HG03469 (cell line): ENCODE data around the gene PPAN.

Experiments used
- ATAC-seq: cut with Tn5 transposase; IDR thresholded peaks from one replicate; pipeline ENCODE4 v1.9.1; 2021; ENCODE audit warnings: mild to moderate bottlenecking, moderate library complexity, moderate number of reproducible peaks; ENCODE audit not compliant: unreplicated experiment

The PPAN gene

GRCh38 chr19:10112895-10113591 lies 6.9 kb downstream of the PPAN start:
- no peak for ATAC-seq

- no peak for ATAC-seq
Observed at GRCh38 chr19:10113592-10113963, 7.4 kb downstream of the PPAN start.

GRCh38 chr19:10113964-10114650 lies 7.9 kb downstream of the PPAN start:
- no peak for ATAC-seq

GRCh38 chr19:10114651-10115391 lies 8.7 kb downstream of the PPAN start:
- no peak for ATAC-seq

- no peak for ATAC-seq
Observed at GRCh38 chr19:10115392-10116084, 9.4 kb downstream of the PPAN start.

- no peak for ATAC-seq
Observed at GRCh38 chr19:10116085-10116865, 10.1 kb downstream of the PPAN start.

- ATAC-seq: no peak
Observed at GRCh38 chr19:10116866-10117616, 10.9 kb downstream of the PPAN start.

GRCh38 chr19:10118960-10119359 lies 12.8 kb downstream of the PPAN start:
- no peak for ATAC-seq

- ATAC-seq: no peak
Observed at GRCh38 chr19:10120538-10121189, 14.5 kb downstream of the PPAN start.

GRCh38 chr19:10122045-10122444 lies 15.9 kb downstream of the PPAN start:
- no peak for ATAC-seq

GRCh38 chr19:10124429-10124828 lies 18.3 kb downstream of the PPAN start:
- ATAC-seq: no peak

GRCh38 chr19:10126213-10126639 lies 20.1 kb downstream of the PPAN start:
- no peak for ATAC-seq

GRCh38 chr19:10132905-10133304 lies 26.7 kb downstream of the PPAN start:
- ATAC-seq: no peak

- no peak for ATAC-seq
Observed at GRCh38 chr19:10133596-10133995, 27.4 kb downstream of the PPAN start.

GRCh38 chr19:10134040-10134439 lies 27.9 kb downstream of the PPAN start:
- no peak for ATAC-seq

GRCh38 chr19:10135551-10136334 lies 29.6 kb downstream of the PPAN start:
- ATAC-seq: no peak

GRCh38 chr19:10136936-10137335 lies 30.8 kb downstream of the PPAN start:
- no peak for ATAC-seq
